Stimulated activated CD8-positive, alpha-beta memory T cell treated with anti-CD3 and anti-CD28 coated beads, Interleukin-15, amount 100 ng/mL, for 1 hour (primary cell): ENCODE data around the gene CPNE4.

Source experiments
- DNase-seq: peaks from one replicate; pipeline ENCODE4 v3.0.0-alpha.2; 2020; ENCODE audit warnings: low read depth

Gene CPNE4

DNA sequence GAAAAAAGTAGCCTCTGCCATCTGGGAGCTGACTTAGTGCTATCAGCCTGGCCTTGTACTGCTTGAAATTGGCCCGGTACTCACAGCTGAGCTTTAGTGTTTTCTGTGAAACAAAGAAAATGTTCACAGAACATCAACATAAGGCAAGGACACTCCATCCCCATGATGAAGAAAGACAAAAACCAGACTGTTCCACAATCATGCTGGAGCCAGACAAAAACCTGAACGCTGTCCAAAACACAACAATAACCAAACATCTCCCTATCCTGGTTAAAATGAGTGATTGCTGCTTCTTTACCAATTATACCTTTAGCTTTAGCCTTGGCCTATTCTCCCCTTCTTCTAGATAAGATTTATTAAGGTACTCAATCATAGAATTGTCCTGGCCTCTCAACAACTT, 153.9 kb downstream of the CPNE4 start:
- no peak for DNase-seq

- no peak for DNase-seq
These were observed 166.6 kb downstream of the CPNE4 start for GRCh38 chr3:131868203-131868602.

DNA sequence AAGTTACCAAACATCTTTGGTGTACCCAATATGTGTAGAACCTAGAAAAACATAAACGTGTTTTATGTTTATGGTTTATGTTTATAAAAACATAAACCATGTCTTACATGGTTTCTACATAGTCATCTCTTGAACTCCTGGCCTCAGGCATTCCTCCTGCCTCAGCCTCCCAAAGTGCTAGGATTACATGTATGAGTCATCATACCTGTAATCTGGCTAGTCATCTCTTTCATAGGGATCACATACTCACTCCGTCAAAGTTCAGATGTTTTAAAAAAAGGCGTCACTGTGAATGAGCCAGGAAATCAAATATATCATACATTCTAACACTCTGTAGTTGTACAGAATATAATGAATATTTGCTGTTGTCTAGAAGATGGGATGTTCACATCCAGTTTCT, 178.6 kb downstream of the CPNE4 start:
- DNase-seq, result no peak

- DNase-seq, result no peak
These were observed 184.6 kb downstream of the CPNE4 start for GRCh38 chr3:131850223-131850622.

DNA sequence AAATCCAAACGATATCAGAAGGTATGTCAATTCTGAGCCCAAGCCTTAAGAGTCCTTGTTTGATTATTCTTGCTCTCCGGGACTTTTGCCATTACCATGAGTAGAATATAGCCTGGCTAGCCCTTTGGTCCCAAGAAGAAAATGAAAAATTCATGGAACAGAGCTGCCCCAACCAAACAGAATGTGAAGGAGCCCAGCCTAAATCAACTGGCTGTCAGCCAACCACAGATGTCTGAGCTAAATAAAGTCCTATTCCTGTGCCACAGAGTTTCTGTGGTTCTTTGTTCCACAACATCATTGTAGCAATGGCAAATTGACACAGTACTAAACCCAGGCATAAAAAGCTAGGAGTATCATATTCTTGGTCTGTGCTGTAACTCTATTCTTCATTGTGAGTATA, 185.2 kb downstream of the CPNE4 start:
- no peak for DNase-seq

- no peak for DNase-seq
These were observed 186.8 kb downstream of the CPNE4 start for GRCh38 chr3:131847966-131848510.

GRCh38 chr3:131846296-131846924, 188.4 kb downstream of the CPNE4 start:
- no peak for DNase-seq

DNA sequence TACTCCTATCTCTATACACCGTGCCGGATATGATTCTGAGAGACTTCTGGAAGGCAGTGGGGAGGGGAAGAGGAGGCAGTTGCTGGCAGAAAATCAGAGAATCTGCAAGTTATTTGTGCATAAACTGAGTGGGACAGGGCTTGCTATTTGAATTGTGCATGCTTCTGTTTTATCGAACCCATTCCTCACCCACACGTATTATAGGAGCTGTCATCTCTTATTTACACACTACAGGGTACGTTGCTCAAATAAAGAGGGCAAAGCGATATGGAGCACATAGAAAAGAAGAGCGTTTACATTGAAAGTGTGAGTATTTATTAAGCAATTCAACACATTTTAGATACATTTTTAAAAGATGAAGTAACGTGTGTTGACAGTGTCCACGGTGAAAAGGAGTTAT, 191.6 kb downstream of the CPNE4 start:
- no peak for DNase-seq

GRCh38 chr3:131840156-131840797, 194.5 kb downstream of the CPNE4 start:
- DNase-seq, result no peak

- DNase-seq, result no peak
These were observed 198.9 kb downstream of the CPNE4 start for GRCh38 chr3:131835906-131836305.

- DNase-seq, result no peak
These were observed 203.2 kb downstream of the CPNE4 start for GRCh38 chr3:131831608-131832007.

- DNase-seq, result no peak
These were observed 213.5 kb downstream of the CPNE4 start for GRCh38 chr3:131821191-131821762.

- DNase-seq, result no peak
These were observed 215.3 kb downstream of the CPNE4 start for GRCh38 chr3:131819381-131820055.

GRCh38 chr3:131812433-131812832, 222.4 kb downstream of the CPNE4 start:
- DNase-seq, result no peak

GRCh38 chr3:131811481-131811880, 223.3 kb downstream of the CPNE4 start:
- DNase-seq, result no peak

DNA sequence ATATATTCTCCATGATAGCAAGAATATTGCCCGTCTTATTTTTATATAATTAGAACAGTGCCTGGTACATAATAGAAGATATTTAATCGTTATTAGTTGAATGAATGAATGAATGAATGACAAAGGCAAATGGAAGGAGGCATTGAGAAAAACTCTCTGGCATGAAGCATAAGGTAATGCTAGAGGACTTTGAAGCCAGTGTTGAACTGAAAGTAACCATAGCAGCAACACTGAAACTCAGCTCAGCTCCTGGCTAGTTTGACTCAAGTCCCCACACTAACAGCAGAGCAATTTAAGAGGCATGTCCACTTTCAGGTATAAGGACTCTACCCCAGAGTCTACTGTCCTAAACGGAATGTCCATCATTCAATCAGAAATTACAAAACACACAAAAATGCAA, 227.0 kb downstream of the CPNE4 start:
- DNase-seq, result no peak

- no peak for DNase-seq
These were observed 228.1 kb downstream of the CPNE4 start for GRCh38 chr3:131806736-131807135.

- no peak for DNase-seq
These were observed 230.2 kb downstream of the CPNE4 start for GRCh38 chr3:131804565-131805133.

GRCh38 chr3:131803113-131803512, 231.7 kb downstream of the CPNE4 start:
- no peak for DNase-seq

DNA sequence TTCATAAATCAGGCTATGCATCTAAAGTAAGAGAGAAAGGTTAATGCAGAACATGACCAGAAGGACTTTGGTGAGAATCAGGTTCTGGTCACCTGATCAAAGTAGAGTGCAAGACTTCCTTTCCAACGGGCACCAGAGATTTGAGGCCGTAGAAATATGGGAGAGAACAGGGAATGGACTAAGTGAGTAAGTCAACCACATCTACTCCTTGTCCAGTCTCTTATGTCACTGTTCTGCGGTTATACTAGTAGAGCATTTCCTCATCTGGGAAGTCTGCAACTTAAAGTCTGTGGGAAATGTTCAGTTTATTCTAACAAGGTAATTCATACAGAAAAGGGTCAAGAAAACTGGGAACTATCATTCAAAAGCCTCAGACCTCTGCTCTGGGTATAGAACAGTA, 232.8 kb downstream of the CPNE4 start:
- DNase-seq, result no peak

GRCh38 chr3:131801566-131801965, 233.2 kb downstream of the CPNE4 start:
- no peak for DNase-seq

DNA sequence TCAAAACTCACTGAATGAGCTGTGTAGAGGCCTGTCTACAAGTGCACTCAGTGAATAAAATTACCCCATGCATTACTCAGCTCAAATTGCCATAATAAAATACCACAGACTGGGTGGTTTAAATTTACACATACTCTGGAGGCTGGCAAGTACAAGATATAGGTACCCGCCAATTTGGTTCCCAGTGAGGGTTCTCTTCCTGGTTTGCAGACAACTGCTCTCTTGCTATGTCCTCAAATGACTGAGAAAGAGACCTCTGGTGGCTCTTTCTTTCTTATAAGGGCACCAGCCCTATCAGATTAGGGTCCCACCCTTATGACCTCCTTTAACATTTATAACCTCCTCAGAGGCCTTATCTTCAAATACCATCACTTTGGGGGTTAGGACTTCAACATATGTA, 237.0 kb downstream of the CPNE4 start:
- DNase-seq, result no peak
